CD4-positive, alpha-beta T cell treated with Interleukin-4 for 1 hour (primary cell): ENCODE measurements around the gene TAF7L.
"Not testable (repeated sequence)": the region's sequence is repeated elsewhere in the genome, so short reads cannot be mapped to it uniquely, and the experiment has no call there.

ENCODE experiments used
- DNase-seq, 2 donors: peaks; one replicate each; pipeline ENCODE4 v3.0.0-alpha.2; 2020 to 2022

The TAF7L gene

GRCh38 chrX:101290957-101291603, at the start of gene TAF7L:
Gene TAF7L (minus strand): TSS chrX:101291334. CDS start chrX:101287543, 3,791 bp downstream.
- no peak for DNase-seq

- no peak for DNase-seq
Measured at GRCh38 chrX:101337776-101338271, 46.7 kb upstream of the TAF7L start.

GRCh38 chrX:101334310-101334709, 43.2 kb upstream of the TAF7L start:
- DNase-seq: not testable (repeated sequence)

- DNase-seq: not testable (repeated sequence)
Measured at GRCh38 chrX:101326600-101326999, 35.5 kb upstream of the TAF7L start.

GRCh38 chrX:101303790-101304189, 12.7 kb upstream of the TAF7L start:
- no peak for DNase-seq

- DNase-seq: not testable (repeated sequence)
Measured at GRCh38 chrX:101295603-101296002, 4.5 kb upstream of the TAF7L start.

- peak in 1 of 2 donors; percentile 34 for DNase-seq
Measured at GRCh38 chrX:101287402-101287801, 3.7 kb downstream of the TAF7L start.

- no peak for DNase-seq
Measured at GRCh38 chrX:101276238-101276637, 14.9 kb downstream of the TAF7L start.

GRCh38 chrX:101274198-101274597, 16.9 kb downstream of the TAF7L start:
- no peak for DNase-seq

GRCh38 chrX:101265869-101266428, 25.2 kb downstream of the TAF7L start:
- no peak for DNase-seq

GRCh38 chrX:101263766-101264165, 27.4 kb downstream of the TAF7L start:
- no peak for DNase-seq

GRCh38 chrX:101262590-101262989, 28.5 kb downstream of the TAF7L start:
- DNase-seq: no peak

- DNase-seq: no peak
Measured at GRCh38 chrX:101260435-101260834, 30.7 kb downstream of the TAF7L start.

- no peak for DNase-seq
Measured at GRCh38 chrX:101258259-101258581, 32.9 kb downstream of the TAF7L start.

- no peak for DNase-seq
Measured at GRCh38 chrX:101257448-101258258, 33.5 kb downstream of the TAF7L start.

GRCh38 chrX:101252634-101253033, 38.5 kb downstream of the TAF7L start:
- DNase-seq: no peak

- no peak for DNase-seq
Measured at GRCh38 chrX:101241531-101241930, 49.6 kb downstream of the TAF7L start.

- DNase-seq: no peak
Measured at GRCh38 chrX:101237041-101237440, 54.1 kb downstream of the TAF7L start.

- DNase-seq: no peak
Measured at GRCh38 chrX:101232316-101232715, 58.8 kb downstream of the TAF7L start.

GRCh38 chrX:101231080-101231479, 60.1 kb downstream of the TAF7L start:
- no peak for DNase-seq

GRCh38 chrX:101230636-101231035, 60.5 kb downstream of the TAF7L start:
- DNase-seq: no peak

GRCh38 chrX:101229170-101229569, 62.0 kb downstream of the TAF7L start:
- DNase-seq: no peak

GRCh38 chrX:101223226-101223625, 67.9 kb downstream of the TAF7L start:
- no peak for DNase-seq

GRCh38 chrX:101220662-101221260, 70.4 kb downstream of the TAF7L start:
- no peak for DNase-seq
